Adrenal gland (tissue), 12 donors: Measurements from ENCODE around the gene SCG5. TPM values are rescaled to one million over a fixed set of nuclear protein-coding genes. Genes with fewer than 3 reads are reported as not detected.
A peak's percentile ranks its signal among the peaks of the same experiment; 100 is the strongest.

Source experiments
- DNase-seq, 7 donors: peaks; one replicate each; pipeline ENCODE4 v3.0.0-alpha.2; 2019 to 2020
- H3K27ac ChIP-seq, 5 donors: fragments of 200-600 bp; sonication (generic) in 4 of 5; 1 replicate in 3 of 5; 2 replicates in 2 of 5; pipeline versions ENCODE4 v1.5.1 to v1.8.0; 2016 to 2020; ENCODE audit warnings: mild to moderate bottlenecking in 1 of 5
- H3K27me3 ChIP-seq: fragments of 200-600 bp; 2 replicates; pipeline ENCODE4 v1.8.0; 2021
- H3K36me3 ChIP-seq, 2 donors: fragments of 200-600 bp; replicated peaks in 1 of 2; 1 replicate in 1 of 2; 2 replicates in 1 of 2; pipeline versions ENCODE4 v1.5.1 to v1.8.0; 2018 to 2022
- H3K4me1 ChIP-seq, 2 donors: fragments of 200-600 bp; replicated peaks in 1 of 2; 1 replicate in 1 of 2; 2 replicates in 1 of 2; pipeline versions ENCODE4 v1.5.1 to v1.8.0; 2018 to 2021
- H3K4me3 ChIP-seq, 4 donors: fragments of 200-600 bp; sonication (generic) in 3 of 4; one replicate each; pipeline ENCODE4 v1.5.1; 2016 to 2018
- H3K9me3 ChIP-seq, 3 donors: fragments of 200-600 bp; sonication (generic) in 1 of 3; replicated peaks in 1 of 3; 1 replicate in 2 of 3; 2 replicates in 1 of 3; pipeline versions ENCODE4 v1.5.1 to v1.8.0; 2016 to 2021
- CTCF ChIP-seq, 6 experiments: fragments of 450-650 bp in 4 of 6; fragments of 200-600 bp in 2 of 6; sonication (generic) in 1 of 6; IDR thresholded peaks; 1 replicate in 5 of 6; 2 replicates in 1 of 6; pipeline versions ENCODE4 v1.5.1 to v1.8.0; 2016 to 2021; ENCODE audit warnings: antibody characterized with exemption in 6 of 6, mild to moderate bottlenecking in 2 of 6, moderate library complexity in 1 of 6
- POLR2A ChIP-seq, 2 donors: fragments of 450-650 bp; IDR thresholded peaks; one replicate each; pipeline ENCODE4 v1.6.1; 2017; ENCODE audit warnings: antibody characterized with exemption in 2 of 2, mild to moderate bottlenecking in 2 of 2, moderate library complexity in 1 of 2
- WGBS, 4 donors: extraction: QIAGEN DNeasy Blood & Tissue Kit in 2 of 4; methylation state at CpG; one replicate each; pipeline versions ENCODE4 v1.1.5 to v1.1.7; 2013 to 2017; 5-methylcytosine and 5-hydroxymethylcytosine counted together
- intact Hi-C, 2 donors: fragments of 100-400 bp; cut with DNase I; formaldehyde crosslinking; loops; one replicate each; pipeline versions ENCODE4 v1.14.1 to v1.15.0; 2022 to 2023
- polyA plus RNA-seq, 3 donors: library from polyadenylated mRNA; stranded (reverse); fragments of 200-250 nt in 2 of 3; fragments of 350-450 nt in 1 of 3; fragmentation: Illumina TruSeq in 1 of 3; extraction: RNeasy Lipid Tissue Mini Kit (QIAGEN cat#74804) in 1 of 3; gene quantifications; one replicate each; pipeline ENCODE4 v1.2.3, GENCODE V29; 2013 to 2014
- total RNA-seq, 9 donors: library from RNA; depleted of rRNA in 4 of 9; stranded (reverse); fragments of >200 nt in 4 of 9; fragments of 120-200 nt in 1 of 9; fragmentation: NEBNext Ultra II Directional in 1 of 9; extraction: Animal tissue kit (Norgen Biotek cat#: 25700) in 1 of 9; gene quantifications; one replicate each; pipeline versions ENCODE4 v1.1.0 to v1.2.4, GENCODE V29; 2013 to 2023
- donor health status: healthy with polysubstance abuse.
- donor health status: Bipolar disorder and iron deficiency.
- donor health status: DM: yes; HTN: yes; CAD: no.
- donor health status: DM: no; HTN: no; CAD: no.
- donor health status: DM: no; HTN: no; CAD: no.
- donor health status: DM: yes; HTN: yes; CAD: no.

The SCG5 gene
- total and polyA plus RNA-seq, 12 donors, result 0.52 to 102 (median 34.0) TPM; not detected in 2

GRCh38 chr15:32651229-32651837 lies 9.8 kb downstream of the SCG5 start:
- H3K27ac ChIP-seq, result no peak overlapping the region
- no peak overlapping the region for H3K4me3 ChIP-seq
- H3K36me3 ChIP-seq, result no peaks in the 10 kb centered on the region
- no peaks in the 10 kb centered on the region for H3K9me3 ChIP-seq
- WGBS, 4 donors, result 38 to 42% (median 41%) methylated on average over 6 of the region's 6 CpGs
- peak in 6 of 7 donors; percentile 33 to 78 (median 54) for DNase-seq
- no peaks in the 10 kb centered on the region for H3K27me3 ChIP-seq
- no peaks in the 10 kb centered on the region for H3K4me1 ChIP-seq
- intact Hi-C loops, result no loop called here
- TF ChIP-seq CTCF (IDR thresholded peaks at IDR 0.05), result peak; percentile 53 to 74 (median 61)
- TF ChIP-seq POLR2A (IDR thresholded peaks at IDR 0.05), result no peak

- DNase-seq, result no peak
- no peaks in the 10 kb centered on the region for H3K9me3 ChIP-seq
- intact Hi-C loops, result no loop called here
Observed at GRCh38 chr15:32652178-32652577, 10.7 kb downstream of the SCG5 start.

GRCh38 chr15:32656091-32656490 lies 14.6 kb downstream of the SCG5 start:
- H3K27ac ChIP-seq, result no peak overlapping the region
- H3K4me1 ChIP-seq, result no peaks in the 10 kb centered on the region
- H3K36me3 ChIP-seq, result no peaks in the 10 kb centered on the region
- TF ChIP-seq POLR2A (IDR thresholded peaks at IDR 0.05), result no peak
- TF ChIP-seq CTCF (IDR thresholded peaks at IDR 0.05), result no peak
- 57 to 72% (median 70%) methylated on average over 4 of the region's 4 CpGs for WGBS, 4 donors
- no peaks in the 10 kb centered on the region for H3K27me3 ChIP-seq
- DNase-seq, result no peak
- H3K9me3 ChIP-seq, result no peaks in the 10 kb centered on the region
- H3K4me3 ChIP-seq, result no peak overlapping the region
- intact Hi-C loops, result no loop called here

More at GRCh38 chr15:32652178-32652577, 10.7 kb downstream of the SCG5 start:
- no peak for TF ChIP-seq CTCF (IDR thresholded peaks at IDR 0.05)
- TF ChIP-seq POLR2A (IDR thresholded peaks at IDR 0.05), result no peak
- no peak overlapping the region for H3K27ac ChIP-seq
- H3K4me1 ChIP-seq, result no peaks in the 10 kb centered on the region
- H3K36me3 ChIP-seq, result no peaks in the 10 kb centered on the region
- no peak overlapping the region for H3K4me3 ChIP-seq
- WGBS, 4 donors, result 77 to 81% (median 80%) methylated on average over 3 of the region's 3 CpGs
- no peaks in the 10 kb centered on the region for H3K27me3 ChIP-seq

GRCh38 chr15:32656496-32656895 lies 15.0 kb downstream of the SCG5 start:
- H3K27me3 ChIP-seq, result no peaks in the 10 kb centered on the region
- 90 to 98% (median 92%) methylated on average over 9 of the region's 9 CpGs for WGBS, 4 donors
- H3K4me3 ChIP-seq, result no peak overlapping the region
- TF ChIP-seq POLR2A (IDR thresholded peaks at IDR 0.05), result no peak
- no peak for TF ChIP-seq CTCF (IDR thresholded peaks at IDR 0.05)
- H3K27ac ChIP-seq, result no peak overlapping the region
- no peaks in the 10 kb centered on the region for H3K36me3 ChIP-seq
- intact Hi-C loops, result no loop called here
- H3K9me3 ChIP-seq, result no peaks in the 10 kb centered on the region
- no peaks in the 10 kb centered on the region for H3K4me1 ChIP-seq
- no peak for DNase-seq
